Measurements from ENCODE around the gene NRG2. TPM values are rescaled to one million over a fixed set of nuclear protein-coding genes. Genes with fewer than 3 reads are reported as not detected.

NRG2 gene
- total RNA-seq, 1 experiment from 2014 or later = 0.91 TPM

GRCh38 chr5:140072812-140073211 lies 29.7 kb upstream of the NRG2 start (continued):
- TF ChIP-seq SP1 (IDR thresholded peaks at IDR 0.05; ENCODE audit: low read depth) = no peak
- TF ChIP-seq ZBTB33 (IDR thresholded peaks at IDR 0.05; ENCODE audit: extremely low read depth, insufficient replicate concordance, low read length) = no peak
- TF ChIP-seq POLR2AphosphoS5 (IDR thresholded peaks at IDR 0.05; ENCODE audit: low read depth, low read length) = no peak
- no peak for TF ChIP-seq RAD21 (IDR thresholded peaks at IDR 0.05; ENCODE audit: low read depth)
- no peak for TF ChIP-seq CEBPB (IDR thresholded peaks at IDR 0.05; ENCODE audit: low read depth)
- TF ChIP-seq ELF1 (IDR thresholded peaks at IDR 0.05; ENCODE audit: borderline replicate concordance, low read depth) = no peak
- no peak for TF ChIP-seq YY1 (IDR thresholded peaks at IDR 0.05; ENCODE audit: extremely low read depth, insufficient replicate concordance, low read depth, low read length)
- no peak for TF ChIP-seq TCF7L2 (IDR thresholded peaks at IDR 0.05; ENCODE audit: borderline replicate concordance, extremely low read depth, insufficient read depth, insufficient read length)

DNA sequence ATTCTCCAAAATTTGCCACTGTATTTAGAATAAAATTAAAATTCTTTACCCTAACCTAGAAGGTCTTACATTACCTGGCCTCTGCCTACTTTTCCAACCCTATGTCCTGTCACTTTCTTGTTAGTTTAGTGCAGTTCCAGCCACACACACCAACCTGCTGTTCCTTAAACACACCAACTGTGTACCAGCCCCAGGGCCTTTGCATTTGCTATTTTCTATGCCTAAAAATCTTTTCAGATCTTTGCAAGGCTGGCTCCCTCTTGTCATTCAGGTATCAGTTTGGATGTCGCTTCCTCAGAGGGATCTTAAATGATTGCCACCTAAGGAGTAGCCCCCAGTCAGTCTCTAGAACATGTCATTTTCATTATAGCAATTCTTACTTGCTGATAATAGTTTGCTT lies 17.7 kb upstream of the NRG2 start:
- H3K9me2 ChIP-seq (ENCODE audit: insufficient read depth) = no peaks in the 10 kb centered on the region
- H4K20me1 ChIP-seq (ENCODE audit: insufficient read depth) = no peaks in the 10 kb centered on the region
- H3K4me3 ChIP-seq (replicated peaks in 1 of 2; ENCODE audit: low read depth in 1 of 2, low read length in 2 of 2) = no peak overlapping the region
- BruUV-seq (replicated peaks) = no TSS peak
- CTCF ChIA-PET = no interaction called here
- no peak overlapping the region for H3K4me2 ChIP-seq (ENCODE audit: low read length)
- no peak overlapping the region for H3K27ac ChIP-seq (ENCODE audit: low read depth, low read length)
- intact Hi-C loops (cut with micrococcal nuclease) = no loop called here
- H3K79me2 ChIP-seq (ENCODE audit: insufficient read depth, low read length) = no peaks in the 10 kb centered on the region
- H3K36me3 ChIP-seq (ENCODE audit: control insufficient read depth in 1 of 2, insufficient read depth in 2 of 2, low read length in 2 of 2) = no peaks in the 10 kb centered on the region
- DNase-seq (ENCODE audit: low read depth, low spot score) = no peak
- H2AFZ ChIP-seq (ENCODE audit: low read depth, low read length, poor library complexity, severe bottlenecking) = no peak overlapping the region
- RAD21 ChIA-PET (ENCODE audit: low non-redundant PET in 1 of 2, low total read pairs in 2 of 2, uncharacterized antibody in 2 of 2, unreplicated experiment in 2 of 2) = no interaction called here
- ATAC-seq = no peak
- H3K9ac ChIP-seq (ENCODE audit: low read length) = no peak overlapping the region
- H3K27me3 ChIP-seq (ENCODE audit: insufficient read depth, low read length) = peaks cover 23% of the 10 kb centered on the region
- no peaks in the 10 kb centered on the region for H3K4me1 ChIP-seq (ENCODE audit: control insufficient read depth in 1 of 2, insufficient read depth in 2 of 2, low read length in 2 of 2)
- H3K9me3 ChIP-seq (ENCODE audit: control insufficient read depth in 1 of 2, insufficient read depth in 1 of 2, low read depth in 1 of 2, low read length in 2 of 2) = no peaks in the 10 kb centered on the region
- TF ChIP-seq ZBTB33 (IDR thresholded peaks at IDR 0.05; ENCODE audit: extremely low read depth, insufficient replicate concordance, low read length) (no peak), MAX (IDR thresholded peaks at IDR 0.05) (no peak), ATF3 (IDR thresholded peaks at IDR 0.05) (no peak), SIN3A (IDR thresholded peaks at IDR 0.05; ENCODE audit: low read depth) (no peak), POLR2AphosphoS5 (IDR thresholded peaks at IDR 0.05; ENCODE audit: low read depth, low read length) (no peak)
- POLR2A ChIA-PET = no interaction called here
